ENCODE measurements around the gene RNF5. TPM values are rescaled to one million over a fixed set of nuclear protein-coding genes. Genes with fewer than 3 reads are reported as not detected.

RNF5 gene
- total and polyA plus RNA-seq, 9 of the 15 experiments (the other 6 are each of a cell fraction or from before 2014, with no cell fraction given) = 62.2 to 245 (median 129) TPM

- peak; percentile 63 for TF ChIP-seq HNRNPLL (IDR thresholded peaks at IDR 0.05; ENCODE audit: low read depth, low read length, poor library complexity, severe bottlenecking)
- no peak for TF ChIP-seq FOXM1 (IDR thresholded peaks at IDR 0.05; ENCODE audit: low read depth)
- TF ChIP-seq FOXM1 (CRISPR knock-in tag; IDR thresholded peaks at IDR 0.05; ENCODE audit: low read depth) = 0 out of 2 replicates have a peak, but pooled peaks have one; percentile 77
- TF ChIP-seq HDAC6 (IDR thresholded peaks at IDR 0.05; ENCODE audit: low read depth, low read length) = no peak
- TF ChIP-seq ZBED1 (IDR thresholded peaks at IDR 0.05) = no peak
- TF ChIP-seq, protein P1, sequence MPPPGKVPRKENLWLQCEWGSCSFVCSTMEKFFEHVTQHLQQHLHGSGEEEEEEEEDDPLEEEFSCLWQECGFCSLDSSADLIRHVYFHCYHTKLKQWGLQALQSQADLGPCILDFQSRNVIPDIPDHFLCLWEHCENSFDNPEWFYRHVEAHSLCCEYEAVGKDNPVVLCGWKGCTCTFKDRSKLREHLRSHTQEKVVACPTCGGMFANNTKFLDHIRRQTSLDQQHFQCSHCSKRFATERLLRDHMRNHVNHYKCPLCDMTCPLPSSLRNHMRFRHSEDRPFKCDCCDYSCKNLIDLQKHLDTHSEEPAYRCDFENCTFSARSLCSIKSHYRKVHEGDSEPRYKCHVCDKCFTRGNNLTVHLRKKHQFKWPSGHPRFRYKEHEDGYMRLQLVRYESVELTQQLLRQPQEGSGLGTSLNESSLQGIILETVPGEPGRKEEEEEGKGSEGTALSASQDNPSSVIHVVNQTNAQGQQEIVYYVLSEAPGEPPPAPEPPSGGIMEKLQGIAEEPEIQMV (tag; conservative IDR thresholded peaks at IDR 0.05; ENCODE audit: low read depth) = peak; percentile 89
- TF ChIP-seq, protein P2, sequence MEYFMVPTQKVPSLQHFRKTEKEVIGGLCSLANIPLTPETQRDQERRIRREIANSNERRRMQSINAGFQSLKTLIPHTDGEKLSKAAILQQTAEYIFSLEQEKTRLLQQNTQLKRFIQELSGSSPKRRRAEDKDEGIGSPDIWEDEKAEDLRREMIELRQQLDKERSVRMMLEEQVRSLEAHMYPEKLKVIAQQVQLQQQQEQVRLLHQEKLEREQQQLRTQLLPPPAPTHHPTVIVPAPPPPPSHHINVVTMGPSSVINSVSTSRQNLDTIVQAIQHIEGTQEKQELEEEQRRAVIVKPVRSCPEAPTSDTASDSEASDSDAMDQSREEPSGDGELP (CRISPR knock-in tag; IDR thresholded peaks at IDR 0.05; ENCODE audit: borderline replicate concordance) = peak; percentile 94
- peak; percentile 39 to 75 (median 63); a peak in 5 of 6 replicates for TF ChIP-seq CTCF (IDR thresholded peaks at IDR 0.05 in 2 of 3, conservative IDR thresholded peaks at IDR 0.05 in 1 of 3; ENCODE audit: insufficient read depth in 2 of 3, low read depth in 1 of 3, low read length in 3 of 3)
- TF ChIP-seq EP300 (IDR thresholded peaks at IDR 0.05; ENCODE audit: low read length) = 0 out of 2 replicates have a peak, but pooled peaks have one; percentile 2
- TF ChIP-seq, protein P3, sequence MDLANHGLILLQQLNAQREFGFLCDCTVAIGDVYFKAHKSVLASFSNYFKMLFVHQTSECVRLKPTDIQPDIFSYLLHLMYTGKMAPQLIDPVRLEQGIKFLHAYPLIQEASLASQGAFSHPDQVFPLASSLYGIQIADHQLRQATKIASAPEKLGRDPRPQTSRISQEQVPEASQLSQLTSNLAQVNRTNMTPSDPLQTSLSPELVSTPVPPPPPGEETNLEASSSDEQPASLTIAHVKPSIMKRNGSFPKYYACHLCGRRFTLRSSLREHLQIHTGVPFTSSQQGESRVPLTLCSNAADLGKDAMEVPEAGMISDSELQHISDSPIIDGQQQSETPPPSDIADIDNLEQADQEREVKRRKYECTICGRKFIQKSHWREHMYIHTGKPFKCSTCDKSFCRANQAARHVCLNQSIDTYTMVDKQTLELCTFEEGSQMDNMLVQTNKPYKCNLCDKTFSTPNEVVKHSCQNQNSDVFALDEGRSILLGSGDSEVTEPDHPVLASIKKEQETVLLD (IDR thresholded peaks at IDR 0.05) = peak; percentile 40; the same call in 1 of the 2 replicates
- peak; percentile 66; the same call in 1 of the 2 replicates for TF ChIP-seq KLF13 (tag; IDR thresholded peaks at IDR 0.05; ENCODE audit: borderline replicate concordance, low read depth)
- TF ChIP-seq, protein P4, sequence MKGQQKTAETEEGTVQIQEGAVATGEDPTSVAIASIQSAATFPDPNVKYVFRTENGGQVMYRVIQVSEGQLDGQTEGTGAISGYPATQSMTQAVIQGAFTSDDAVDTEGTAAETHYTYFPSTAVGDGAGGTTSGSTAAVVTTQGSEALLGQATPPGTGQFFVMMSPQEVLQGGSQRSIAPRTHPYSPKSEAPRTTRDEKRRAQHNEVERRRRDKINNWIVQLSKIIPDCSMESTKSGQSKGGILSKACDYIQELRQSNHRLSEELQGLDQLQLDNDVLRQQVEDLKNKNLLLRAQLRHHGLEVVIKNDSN (CRISPR knock-in tag; IDR thresholded peaks at IDR 0.05) = peak; percentile 66
- peak in 1 of 2 experiments; percentile 93; a peak in 2 of 4 replicates for TF ChIP-seq MNT (conservative IDR thresholded peaks at IDR 0.05)
These were observed 17.4 kb downstream of the RNF5 start (continued) for GRCh38 chr6:32195652-32195901.

Data from K562 (cell line).